HG03039 (cell line): Measurements from ENCODE around the gene MXI1.
"Not testable (repeated sequence)": the region's sequence is repeated elsewhere in the genome, so short reads cannot be mapped to it uniquely, and the experiment has no call there.

Experiments used
- ATAC-seq: cut with Tn5 transposase; IDR thresholded peaks from one replicate; pipeline ENCODE4 v1.9.1; 2021; ENCODE audit warnings: mild to moderate bottlenecking, moderate library complexity; ENCODE audit not compliant: unreplicated experiment

The MXI1 gene

DNA sequence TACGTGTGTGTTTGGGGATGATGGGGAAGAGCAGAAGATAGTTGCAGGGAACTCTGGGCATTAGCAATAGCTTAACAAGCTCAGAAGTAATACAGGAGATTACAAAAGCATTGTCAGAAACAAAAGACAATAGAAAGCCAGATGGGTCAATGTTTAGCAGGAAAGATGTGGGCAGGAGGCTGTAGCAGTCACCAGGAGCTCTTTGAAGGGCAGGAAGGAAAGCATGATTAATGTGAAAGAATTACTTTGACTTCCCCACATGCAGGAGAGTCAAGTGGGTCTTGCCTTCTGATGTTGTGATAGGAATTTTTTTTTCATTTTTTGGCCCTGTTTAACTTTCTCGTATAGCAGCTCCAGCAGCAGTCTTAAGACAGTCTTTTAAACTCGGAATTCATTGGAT lies 103.3 kb downstream of the MXI1 start:
- no peak for ATAC-seq

GRCh38 chr10:110311357-110311949 lies 104.0 kb downstream of the MXI1 start:
- ATAC-seq, result no peak

- ATAC-seq, result no peak
Measured at GRCh38 chr10:110312206-110312605, 104.8 kb downstream of the MXI1 start.

DNA sequence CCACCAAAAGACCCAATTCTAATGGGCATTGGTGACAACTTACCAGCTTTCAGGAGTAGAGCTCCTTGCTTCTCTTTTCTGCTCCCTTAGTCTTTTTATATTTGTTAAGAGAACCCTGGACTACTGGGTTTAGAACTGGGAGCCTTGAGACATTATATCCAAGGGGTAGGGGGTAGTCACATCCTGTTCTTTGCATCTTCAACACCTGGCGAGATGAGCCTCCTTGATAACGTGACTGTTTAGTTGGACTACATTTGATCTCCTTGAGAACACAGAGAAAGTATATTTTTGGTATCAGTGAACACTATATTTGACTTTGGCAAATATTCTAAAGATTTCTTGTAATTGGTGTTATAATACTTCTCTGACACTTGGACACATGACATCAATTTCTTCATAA lies 106.3 kb downstream of the MXI1 start:
- ATAC-seq, result no peak

DNA sequence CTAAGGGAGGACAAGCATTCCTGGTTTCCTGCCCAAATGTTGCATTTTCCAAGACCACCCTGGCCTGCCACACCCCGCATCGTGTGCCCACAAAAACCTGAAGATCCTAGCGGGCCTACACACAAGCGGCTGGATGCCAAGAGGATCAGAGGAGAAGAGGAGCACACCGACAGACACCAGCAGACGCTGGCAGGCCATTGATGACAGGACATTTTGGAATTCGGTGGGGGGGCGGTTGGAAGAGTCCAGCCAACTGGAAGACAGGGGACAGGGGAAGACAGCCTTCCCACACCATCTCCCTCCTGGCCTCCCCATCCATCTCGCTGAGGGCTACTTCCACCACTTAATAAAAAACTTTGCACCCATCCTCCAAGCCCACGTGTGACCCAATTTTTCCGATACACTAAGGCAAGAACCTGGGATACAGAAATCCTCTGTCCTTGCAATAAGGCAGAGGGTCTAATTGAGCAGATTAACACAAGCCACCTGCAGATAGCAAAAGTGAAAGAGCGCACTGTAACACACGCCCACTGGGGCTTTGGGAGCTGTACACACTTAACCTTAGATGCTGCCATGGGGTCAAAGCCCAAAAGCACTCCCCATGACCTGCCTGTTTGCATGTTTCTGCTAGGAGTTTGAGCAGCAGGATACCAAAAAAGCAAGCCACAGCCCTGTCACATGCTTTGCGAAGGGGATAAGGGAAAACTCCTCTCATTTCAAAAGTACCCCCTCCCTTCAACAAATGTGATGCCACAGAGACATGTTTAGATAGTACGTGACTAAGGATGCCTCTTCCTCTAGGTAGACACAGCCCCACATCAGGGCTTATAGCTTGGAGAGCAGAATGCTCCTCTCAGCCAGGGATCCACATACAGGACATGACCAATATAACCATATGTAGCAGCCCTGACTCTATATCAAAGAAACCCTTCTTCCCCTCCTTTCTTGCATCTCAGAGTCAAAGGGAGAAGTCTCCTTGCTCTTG lies 110.8 kb downstream of the MXI1 start:
- no peak for ATAC-seq

DNA sequence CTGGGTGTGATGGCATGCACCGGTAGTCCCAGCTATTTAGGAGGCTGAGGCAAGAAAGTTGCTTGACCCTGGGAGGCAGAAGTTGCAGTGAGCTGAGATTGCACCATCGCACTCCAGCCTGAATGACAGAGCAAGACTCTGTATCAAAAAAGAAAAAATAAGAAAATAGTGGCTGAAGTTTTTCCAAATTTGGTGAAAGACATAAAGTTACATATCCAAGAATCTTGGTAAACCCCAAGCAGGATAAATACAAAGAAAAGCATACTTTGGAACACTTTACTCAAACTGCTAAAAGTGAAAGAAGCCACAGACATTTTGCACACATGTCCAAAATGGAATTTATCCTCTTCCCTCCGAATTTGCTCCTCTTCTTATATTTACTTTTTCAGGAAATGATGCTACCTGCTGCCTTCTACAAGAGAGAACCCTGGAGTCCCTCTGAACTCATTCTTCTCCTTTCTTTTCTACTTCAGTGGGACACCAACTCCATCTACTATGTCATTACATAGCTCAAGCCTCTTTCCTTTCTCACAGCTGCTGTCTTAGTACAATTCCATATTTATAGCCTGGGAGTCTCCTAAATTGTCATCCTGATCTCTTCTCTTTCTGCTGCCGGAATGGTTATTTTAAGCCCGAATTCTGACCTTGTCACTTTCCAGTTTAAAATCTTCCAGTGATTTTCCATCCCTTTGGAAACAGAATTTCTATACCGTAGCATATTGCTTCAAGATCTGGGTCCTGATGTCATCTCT lies 114.6 kb downstream of the MXI1 start:
- ATAC-seq, result no peak

- no peak for ATAC-seq
Measured at GRCh38 chr10:110323503-110323902, 116.1 kb downstream of the MXI1 start.

- no peak for ATAC-seq
Measured at GRCh38 chr10:110324201-110324804, 116.9 kb downstream of the MXI1 start.

DNA sequence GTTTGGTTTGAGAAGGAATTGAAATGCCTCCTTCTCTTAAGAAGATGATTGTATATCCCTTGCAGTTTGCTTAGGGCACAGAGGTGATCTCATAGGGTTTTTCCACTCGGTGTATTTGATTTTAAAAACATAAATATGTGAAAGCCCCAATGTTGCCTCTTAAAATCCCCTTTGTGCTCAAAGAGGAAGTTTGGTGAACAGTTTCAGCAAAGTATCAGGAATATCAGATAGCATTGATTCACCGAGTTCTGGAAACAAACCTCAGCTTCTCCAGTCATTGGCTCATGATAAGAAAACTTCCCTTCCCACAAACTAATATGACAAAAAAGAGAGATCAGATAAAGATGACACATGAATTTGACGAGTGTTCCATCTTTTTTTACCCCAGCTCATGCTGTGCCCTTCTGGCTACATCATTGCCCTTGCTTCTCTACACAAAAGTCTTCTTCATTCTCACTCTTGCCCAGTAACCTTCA lies 117.4 kb downstream of the MXI1 start:
- peak; percentile 43 for ATAC-seq

DNA sequence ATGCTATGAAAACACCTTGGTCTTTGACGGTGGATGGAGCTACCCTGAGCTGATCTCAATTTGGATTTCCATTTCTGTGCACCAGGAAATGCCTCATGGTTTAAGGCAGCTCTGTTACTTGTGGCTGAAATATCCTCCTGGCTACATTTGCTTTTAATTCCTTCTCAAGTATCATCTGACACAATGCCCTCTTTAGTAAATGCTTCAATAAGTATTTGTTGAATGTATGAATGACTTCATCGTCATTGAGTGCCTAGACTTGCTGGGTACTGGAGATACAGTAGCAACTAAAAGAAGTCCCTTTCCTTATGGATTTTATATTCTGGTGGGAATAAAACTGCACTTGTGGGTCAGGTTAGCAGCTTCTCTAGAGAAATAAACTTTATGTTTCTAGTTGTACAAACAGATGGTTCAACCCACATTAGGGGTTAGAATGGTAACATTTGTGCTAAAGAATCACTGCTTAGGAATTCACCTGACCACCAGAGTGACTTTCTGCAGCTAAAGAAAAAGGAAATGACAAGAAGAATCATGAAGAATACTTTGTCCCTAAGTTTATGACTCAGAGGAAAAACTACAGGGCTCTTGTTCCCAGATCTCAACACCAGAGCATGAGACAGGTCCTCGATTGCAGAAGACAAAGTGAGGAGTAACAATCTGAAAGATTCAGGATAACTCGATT lies 119.1 kb downstream of the MXI1 start:
- ATAC-seq, result no peak

DNA sequence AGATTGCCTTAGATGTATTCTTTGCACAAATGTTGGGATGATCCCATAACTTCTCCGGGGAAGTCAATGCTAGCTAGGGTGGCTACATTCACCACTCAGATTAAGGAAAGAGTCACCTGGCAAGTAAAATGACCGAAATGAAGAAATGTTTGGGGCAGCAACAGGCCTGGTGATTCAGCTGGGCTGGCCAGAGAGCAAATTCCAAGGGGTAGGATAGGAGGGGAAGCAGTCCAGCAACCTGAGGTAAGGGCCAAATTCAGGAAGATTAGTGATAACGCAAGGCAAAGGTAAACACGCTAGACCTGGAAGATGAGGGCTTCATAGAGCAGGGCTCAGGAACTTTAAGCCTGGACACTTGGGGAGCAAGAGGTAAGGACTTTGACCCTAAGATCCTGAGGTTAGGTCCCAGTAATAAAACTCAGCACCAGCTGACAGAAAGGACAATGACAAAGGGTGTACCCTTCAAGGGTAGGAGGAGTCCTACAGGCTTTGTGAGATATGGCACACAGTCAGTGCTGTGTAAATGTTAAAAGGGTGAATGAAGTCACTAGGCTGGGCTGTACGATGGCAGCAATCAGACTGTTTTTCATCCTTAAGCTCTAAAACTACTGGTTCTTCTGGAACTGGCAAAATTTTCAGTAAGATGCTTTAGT lies 120.0 kb downstream of the MXI1 start:
- no peak for ATAC-seq

GRCh38 chr10:110330675-110331074 lies 123.3 kb downstream of the MXI1 start:
- ATAC-seq, result no peak

- not testable (repeated sequence) for ATAC-seq
Measured at GRCh38 chr10:110331226-110331795, 123.9 kb downstream of the MXI1 start.

- no peak for ATAC-seq
Measured at GRCh38 chr10:110334061-110334656, 126.8 kb downstream of the MXI1 start.

- no peak for ATAC-seq
Measured at GRCh38 chr10:110335314-110336064, 128.1 kb downstream of the MXI1 start.

GRCh38 chr10:110336111-110336721 lies 128.8 kb downstream of the MXI1 start:
- no peak for ATAC-seq
